ENCODE results near the gene LRIT2. TPM values are rescaled to one million over a fixed set of nuclear protein-coding genes. Genes with fewer than 3 reads are reported as not detected.

Gene LRIT2
- total and polyA plus RNA-seq, 9 of the 15 experiments (the other 6 are each of a cell fraction or from before 2014, with no cell fraction given), result not detected

- no TSS peak for BruUV-seq (replicated peaks)
- TF ChIP-seq TRIM25 (IDR thresholded peaks at IDR 0.05; ENCODE audit: borderline replicate concordance) (no peak), U2AF1 (optimal IDR thresholded peaks at IDR 0.05; ENCODE audit: low read depth, low read length) (no peak), ZMIZ1 (IDR thresholded peaks at IDR 0.05; ENCODE audit: low read depth in 2 of 2, low read length in 2 of 2) (no peak), ZBED1 (IDR thresholded peaks at IDR 0.05) (no peak), RERE (CRISPR knock-in tag; IDR thresholded peaks at IDR 0.05; ENCODE audit: borderline replicate concordance) (no peak), HDGF (IDR thresholded peaks at IDR 0.05) (no peak), TEAD4 (IDR thresholded peaks at IDR 0.05; ENCODE audit: low read length) (no peak), TEAD4 (CRISPR knock-in tag; IDR thresholded peaks at IDR 0.05; ENCODE audit: borderline replicate concordance) (no peak), JUNB (CRISPR knock-in tag; conservative IDR thresholded peaks at IDR 0.05) (no peak)
- Histone ChIP-seq H2AFZ (ENCODE audit: low read depth, low read length) (no peak overlapping the region), H3K79me2 (ENCODE audit: control insufficient read depth, insufficient read depth, low read length) (no peaks in the 10 kb centered on the region), H3K4me1 (replicated peaks in 1 of 2; ENCODE audit: control insufficient read depth in 2 of 2, insufficient read depth in 2 of 2, low read length in 2 of 2) (peaks cover 4 to 15% of the 10 kb centered on the region in 2 experiments; a peak in 2 of 5 replicates), H3K9me3 (replicated peaks; ENCODE audit: control insufficient read depth, insufficient read depth, low read depth, low read length) (no peaks in the 10 kb centered on the region), H3K9me1 (ENCODE audit: control insufficient read depth, insufficient read depth, low read length) (no peaks in the 10 kb centered on the region), H3K4me3 (no peak overlapping the region), H3K9ac (ENCODE audit: insufficient read depth in 1 of 2, low read depth in 2 of 2, low read length in 2 of 2) (no peak overlapping the region), H4K20me1 (replicated peaks; ENCODE audit: control insufficient read depth, insufficient read depth, low read length) (no peaks in the 10 kb centered on the region; the same call in 1 of the 2 replicates), H3K36me3 (ENCODE audit: control insufficient read depth, insufficient read depth, low read length) (no peaks in the 10 kb centered on the region), H3K27ac (ENCODE audit: extremely low read depth, low read depth, low read length) (no peak overlapping the region), H3K4me2 (ENCODE audit: insufficient read depth, low read length) (no peak overlapping the region), H3K27me3 (ENCODE audit: control insufficient read depth in 2 of 2, insufficient read depth in 2 of 2, low read length in 2 of 2) (peaks cover 3 to 55% of the 10 kb centered on the region in 2 experiments; a peak in 2 of 5 replicates)
- POLR2A ChIA-PET, result no interaction called here
- FAIRE-seq (no peak), DNase-seq (ENCODE audit: extremely low read depth in 1 of 4, low spot score in 3 of 4) (no peak), ATAC-seq (no peak)
- intact Hi-C loops (cut with micrococcal nuclease), result no loop called here
- in situ Hi-C loops (cut with MboI), result no loop called here
- CTCF ChIA-PET (ENCODE audit: low intra/inter-chr PET ratio), result no interaction called here
- WGBS (ENCODE audit: insufficient coverage, low coverage, missing lambda C conversion rate), result 7% methylated on average over 7 of the region's 7 CpGs
Observed at GRCh38 chr10:84261236-84261915, 36.0 kb upstream of the LRIT2 start.

Data from K562 (cell line).